ENCODE data around the gene TJAP1.

TJAP1 gene

GRCh38 chr6:43477235-43478007 lies at the start of gene TJAP1:
TJAP1 (plus strand) TSS chr6:43477570; CDS start chr6:43499002, 21,432 bp downstream.
- peak; percentile 93 to 98 for DNase-seq (ENCODE audit: low read depth in 2 of 2, low spot score in 1 of 2)

GRCh38 chr6:43428112-43428570 lies 49.2 kb upstream of the TJAP1 start:
- peak; percentile 12 to 14 for DNase-seq (ENCODE audit: low read depth in 2 of 2, low spot score in 1 of 2)

- no peak for DNase-seq (ENCODE audit: low read depth in 2 of 2, low spot score in 1 of 2)
Measured at GRCh38 chr6:43428874-43429273, 48.5 kb upstream of the TJAP1 start.

GRCh38 chr6:43432009-43432945 lies 45.1 kb upstream of the TJAP1 start:
- DNase-seq (ENCODE audit: low read depth in 2 of 2, low spot score in 1 of 2): no peak

GRCh38 chr6:43433148-43433547 lies 44.2 kb upstream of the TJAP1 start:
- DNase-seq (ENCODE audit: low read depth in 2 of 2, low spot score in 1 of 2): no peak

GRCh38 chr6:43434001-43434840 lies 43.1 kb upstream of the TJAP1 start:
- DNase-seq (ENCODE audit: low read depth in 2 of 2, low spot score in 1 of 2): no peak

- DNase-seq (ENCODE audit: low read depth in 2 of 2, low spot score in 1 of 2): no peak
Measured at GRCh38 chr6:43434943-43435342, 42.4 kb upstream of the TJAP1 start.

GRCh38 chr6:43435682-43436437 lies 41.5 kb upstream of the TJAP1 start:
- DNase-seq (ENCODE audit: low read depth in 2 of 2, low spot score in 1 of 2): no peak

GRCh38 chr6:43436577-43437282 lies 40.6 kb upstream of the TJAP1 start:
- DNase-seq (ENCODE audit: low read depth in 2 of 2, low spot score in 1 of 2): no peak

- DNase-seq (ENCODE audit: low read depth in 2 of 2, low spot score in 1 of 2): no peak
Measured at GRCh38 chr6:43437700-43438099, 39.7 kb upstream of the TJAP1 start.

- DNase-seq (ENCODE audit: low read depth in 2 of 2, low spot score in 1 of 2): no peak
Measured at GRCh38 chr6:43442935-43443334, 34.4 kb upstream of the TJAP1 start.

- no peak for DNase-seq (ENCODE audit: low read depth in 2 of 2, low spot score in 1 of 2)
Measured at GRCh38 chr6:43444036-43444435, 33.3 kb upstream of the TJAP1 start.

- DNase-seq (ENCODE audit: low read depth in 2 of 2, low spot score in 1 of 2): no peak
Measured at GRCh38 chr6:43444582-43444981, 32.8 kb upstream of the TJAP1 start.

GRCh38 chr6:43445576-43445975 lies 31.8 kb upstream of the TJAP1 start:
- no peak for DNase-seq (ENCODE audit: low read depth in 2 of 2, low spot score in 1 of 2)

GRCh38 chr6:43447604-43448003 lies 29.8 kb upstream of the TJAP1 start:
- no peak for DNase-seq (ENCODE audit: low read depth in 2 of 2, low spot score in 1 of 2)

GRCh38 chr6:43448916-43449315 lies 28.5 kb upstream of the TJAP1 start:
- no peak for DNase-seq (ENCODE audit: low read depth in 2 of 2, low spot score in 1 of 2)

- no peak for DNase-seq (ENCODE audit: low read depth in 2 of 2, low spot score in 1 of 2)
Measured at GRCh38 chr6:43450699-43451131, 26.7 kb upstream of the TJAP1 start.

- DNase-seq (ENCODE audit: low read depth in 2 of 2, low spot score in 1 of 2): no peak
Measured at GRCh38 chr6:43451348-43451747, 26.0 kb upstream of the TJAP1 start.

- DNase-seq (ENCODE audit: low read depth in 2 of 2, low spot score in 1 of 2): no peak
Measured at GRCh38 chr6:43451939-43452338, 25.4 kb upstream of the TJAP1 start.

GRCh38 chr6:43452896-43453295 lies 24.5 kb upstream of the TJAP1 start:
- DNase-seq (ENCODE audit: low read depth in 2 of 2, low spot score in 1 of 2): no peak
